HUES6 (cell line): Measurements from ENCODE around the gene SNRNP200.

Source experiments
- H3K27ac ChIP-seq: 2 replicates; pipeline ENCODE4 v1.7.0; 2013; ENCODE audit warnings: low read depth, mild to moderate bottlenecking, low read length, inconsistent platforms
- H3K27me3 ChIP-seq: 2 replicates; pipeline ENCODE4 v1.6.1; 2013; ENCODE audit warnings: low read length; ENCODE audit not compliant: control insufficient read depth, insufficient read depth
- H3K36me3 ChIP-seq: 2 replicates; pipeline ENCODE4 v1.6.1; 2013; ENCODE audit warnings: low read length; ENCODE audit not compliant: control insufficient read depth, insufficient read depth
- H3K4me1 ChIP-seq: 2 replicates; pipeline ENCODE4 v1.6.1; 2013; ENCODE audit warnings: low read length; ENCODE audit not compliant: control insufficient read depth, insufficient read depth
- H3K4me3 ChIP-seq: 2 replicates; pipeline ENCODE4 v1.5.1; 2013; ENCODE audit warnings: low read depth, low read length
- H3K9ac ChIP-seq: one replicate; pipeline ENCODE4 v1.6.1; 2013; ENCODE audit warnings: mild to moderate bottlenecking, low read length
- H3K9me3 ChIP-seq: 2 replicates; pipeline ENCODE4 v1.6.1; 2013; ENCODE audit warnings: low read depth, low read length; ENCODE audit not compliant: control insufficient read depth, insufficient read depth

SNRNP200 gene

GRCh38 chr2:96239745-96240264 is 65.5 kb downstream of the SNRNP200 start:
- Histone ChIP-seq H3K9me3 (no peaks in the 10 kb centered on the region), H3K27ac (no peak overlapping the region), H3K4me1 (no peaks in the 10 kb centered on the region), H3K9ac (no peak overlapping the region), H3K36me3 (no peaks in the 10 kb centered on the region), H3K27me3 (no peaks in the 10 kb centered on the region), H3K4me3 (no peak overlapping the region)

- Histone ChIP-seq H3K9ac (no peak overlapping the region), H3K36me3 (no peaks in the 10 kb centered on the region), H3K27me3 (no peaks in the 10 kb centered on the region), H3K4me1 (no peaks in the 10 kb centered on the region), H3K4me3 (no peak overlapping the region), H3K27ac (no peak overlapping the region), H3K9me3 (no peaks in the 10 kb centered on the region)
These were observed 66.3 kb downstream of the SNRNP200 start for GRCh38 chr2:96239091-96239490.

GRCh38 chr2:96238266-96238665 is 67.1 kb downstream of the SNRNP200 start:
- Histone ChIP-seq H3K27me3 (no peaks in the 10 kb centered on the region), H3K9ac (no peak overlapping the region), H3K36me3 (no peaks in the 10 kb centered on the region), H3K27ac (no peak overlapping the region), H3K4me3 (no peak overlapping the region), H3K9me3 (no peaks in the 10 kb centered on the region), H3K4me1 (no peaks in the 10 kb centered on the region)

- Histone ChIP-seq H3K27ac (no peak overlapping the region), H3K4me1 (no peaks in the 10 kb centered on the region), H3K36me3 (no peaks in the 10 kb centered on the region)
These were observed 68.5 kb downstream of the SNRNP200 start for GRCh38 chr2:96236882-96237281.

GRCh38 chr2:96233880-96234316 is 71.4 kb downstream of the SNRNP200 start:
- no peaks in the 10 kb centered on the region for H3K27me3 ChIP-seq
- no peaks in the 10 kb centered on the region for H3K36me3 ChIP-seq
- H3K9ac ChIP-seq, result no peak overlapping the region
- no peaks in the 10 kb centered on the region for H3K9me3 ChIP-seq
- H3K27ac ChIP-seq, result no peak overlapping the region
- no peak overlapping the region for H3K4me3 ChIP-seq
- no peaks in the 10 kb centered on the region for H3K4me1 ChIP-seq

More at GRCh38 chr2:96236882-96237281, 68.5 kb downstream of the SNRNP200 start:
- Histone ChIP-seq H3K4me3 (no peak overlapping the region), H3K9me3 (no peaks in the 10 kb centered on the region), H3K9ac (no peak overlapping the region), H3K27me3 (no peaks in the 10 kb centered on the region)

GRCh38 chr2:96233436-96233835 is 71.9 kb downstream of the SNRNP200 start:
- no peak overlapping the region for H3K9ac ChIP-seq
- H3K27ac ChIP-seq, result no peak overlapping the region
- no peaks in the 10 kb centered on the region for H3K9me3 ChIP-seq
- no peaks in the 10 kb centered on the region for H3K4me1 ChIP-seq
- no peaks in the 10 kb centered on the region for H3K36me3 ChIP-seq
- H3K4me3 ChIP-seq, result no peak overlapping the region
- H3K27me3 ChIP-seq, result no peaks in the 10 kb centered on the region

- Histone ChIP-seq H3K27ac (no peak overlapping the region), H3K9me3 (no peaks in the 10 kb centered on the region), H3K36me3 (no peaks in the 10 kb centered on the region), H3K27me3 (no peaks in the 10 kb centered on the region), H3K4me3 (no peak overlapping the region), H3K9ac (no peak overlapping the region), H3K4me1 (no peaks in the 10 kb centered on the region)
These were observed 74.0 kb downstream of the SNRNP200 start for GRCh38 chr2:96231316-96231715.

- H3K27ac ChIP-seq, result no peak overlapping the region
- H3K9ac ChIP-seq, result no peak overlapping the region
- H3K27me3 ChIP-seq, result no peaks in the 10 kb centered on the region
- H3K36me3 ChIP-seq, result no peaks in the 10 kb centered on the region
- H3K4me3 ChIP-seq, result no peak overlapping the region
- no peaks in the 10 kb centered on the region for H3K4me1 ChIP-seq
- no peaks in the 10 kb centered on the region for H3K9me3 ChIP-seq
These were observed 80.3 kb downstream of the SNRNP200 start for GRCh38 chr2:96225016-96225533.
